Testis (tissue), 2 donors: ENCODE measurements around the gene MRPL34.

Source experiments
- CTCF ChIP-seq, 3 experiments: fragments of 450-650 bp in 2 of 3; fragments of 200-600 bp in 1 of 3; sonication (generic) in 1 of 3; IDR thresholded peaks; one replicate each; pipeline ENCODE4 v1.5.1; 2016 to 2019; ENCODE audit warnings: antibody characterized with exemption in 3 of 3, mild to moderate bottlenecking in 2 of 3, moderate library complexity in 1 of 3
- POLR2A ChIP-seq: fragments of 450-650 bp; IDR thresholded peaks from one replicate; pipeline ENCODE4 v1.6.1; 2017; ENCODE audit warnings: antibody characterized with exemption, mild to moderate bottlenecking, moderate library complexity

GRCh38 chr19:17279436-17279835 lies 26.2 kb upstream of the MRPL34 start:
- TF ChIP-seq CTCF (IDR thresholded peaks at IDR 0.05) (no peak), POLR2A (no peak)
